ENCODE results near the gene ANKRD13B. TPM values are rescaled to one million over a fixed set of nuclear protein-coding genes. Genes with fewer than 3 reads are reported as not detected.

The ANKRD13B gene
- total and polyA plus RNA-seq, 9 donors: 8.1 to 17.6 (median 13.8) TPM

DNA sequence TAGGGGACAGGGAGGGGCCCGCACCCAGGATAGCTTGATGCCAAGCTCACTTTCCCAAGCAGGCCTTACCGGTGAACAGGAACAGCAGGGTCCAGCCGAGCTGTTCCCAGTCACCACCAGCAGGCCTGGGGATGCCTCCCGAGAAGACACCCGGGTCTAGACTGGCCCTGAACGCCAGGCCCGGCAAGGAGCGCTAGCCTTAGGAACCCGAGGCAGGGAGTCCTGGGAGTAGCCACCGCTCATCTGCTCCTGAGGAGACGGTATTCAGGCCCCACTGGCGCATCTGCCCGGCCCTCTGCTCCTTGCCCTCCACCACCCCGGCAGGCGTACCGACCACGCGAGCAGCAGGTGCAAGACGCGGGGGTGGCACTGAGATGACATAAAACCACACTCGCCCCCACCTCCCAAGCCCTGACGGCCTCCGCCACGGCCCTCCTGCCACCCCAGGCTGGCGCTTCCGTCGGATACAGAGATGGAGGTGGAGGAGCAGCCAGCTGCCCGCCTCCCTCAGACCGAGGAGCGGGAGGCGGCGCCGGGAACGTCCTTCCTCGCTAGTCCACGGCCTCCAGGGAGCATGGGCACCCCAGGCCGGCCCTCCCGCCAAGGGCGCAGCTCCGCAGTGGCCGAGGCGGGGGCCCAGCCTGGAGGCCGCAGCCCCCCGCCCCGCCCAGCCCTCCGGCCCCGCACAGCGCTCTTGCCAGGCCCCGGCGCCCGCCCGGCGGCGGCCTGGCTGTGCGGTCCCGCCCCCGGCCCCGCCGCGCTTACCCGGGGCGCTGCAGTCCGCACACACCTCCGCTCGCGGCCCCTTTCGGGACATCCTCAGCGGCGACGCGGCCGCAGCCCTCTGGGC, 4.1 kb upstream of the ANKRD13B start:
- under 1% methylated on average over 61 of the region's 72 CpGs for WGBS (ENCODE audit: insufficient coverage)
- peak; percentile 45 for DNase-seq
- H3K36me3 ChIP-seq (ENCODE audit: control insufficient read depth, insufficient read depth, low read length): peaks cover 12% of the 10 kb centered on the region

GRCh38 chr17:29589524-29590410, 3.2 kb upstream of the ANKRD13B start, which contains the start of gene GIT1:
GIT1 (minus strand) TSS chr17:29589648; CDS start chr17:29589378, 270 bp downstream.
- H3K27me3 ChIP-seq (ENCODE audit: control insufficient read depth, insufficient read depth, low read length): peaks cover 8% of the 10 kb centered on the region
- no peaks in the 10 kb centered on the region for H3K9me3 ChIP-seq (replicated peaks; ENCODE audit: control insufficient read depth, low read depth, low read length)
- peaks cover 78% of the 10 kb centered on the region for H3K4me1 ChIP-seq (ENCODE audit: control insufficient read depth, insufficient read depth, low read length)
- H3K27ac ChIP-seq (ENCODE audit: low read length): peak within 1 kb of the TSS; percentile 89
- peak; percentile 96 for DNase-seq
- WGBS (ENCODE audit: insufficient coverage): 1% methylated on average over 51 of the region's 70 CpGs
- peak within 1 kb of the TSS; percentile 67 for H3K4me3 ChIP-seq (ENCODE audit: low read length)
- peaks cover 8% of the 10 kb centered on the region for H3K36me3 ChIP-seq (ENCODE audit: control insufficient read depth, insufficient read depth, low read length)

More for the DNA sequence above, 4.1 kb upstream of the ANKRD13B start:
- Histone ChIP-seq H3K4me1 (ENCODE audit: control insufficient read depth, insufficient read depth, low read length) (peaks cover 78% of the 10 kb centered on the region), H3K9me3 (replicated peaks; ENCODE audit: control insufficient read depth, low read depth, low read length) (no peaks in the 10 kb centered on the region), H3K4me3 (ENCODE audit: low read length) (peak overlapping the region; percentile 67), H3K27me3 (ENCODE audit: control insufficient read depth, insufficient read depth, low read length) (peaks cover 2% of the 10 kb centered on the region), H3K27ac (ENCODE audit: low read length) (peak overlapping the region; percentile 82)

- WGBS (ENCODE audit: insufficient coverage): 14% methylated on average over 10 of the region's 30 CpGs
- H3K9me3 ChIP-seq (replicated peaks; ENCODE audit: control insufficient read depth, low read depth, low read length): no peaks in the 10 kb centered on the region
- H3K4me3 ChIP-seq (ENCODE audit: low read length): peak overlapping the region; percentile 54
- peaks cover 5% of the 10 kb centered on the region for H3K36me3 ChIP-seq (ENCODE audit: control insufficient read depth, insufficient read depth, low read length)
- peaks cover 77% of the 10 kb centered on the region for H3K4me1 ChIP-seq (ENCODE audit: control insufficient read depth, insufficient read depth, low read length)
- no peak for DNase-seq
- peaks cover 8% of the 10 kb centered on the region for H3K27me3 ChIP-seq (ENCODE audit: control insufficient read depth, insufficient read depth, low read length)
- H3K27ac ChIP-seq (ENCODE audit: low read length): peak overlapping the region; percentile 89
Observed at GRCh38 chr17:29590411-29591145, 2.4 kb upstream of the ANKRD13B start.

- peaks cover 4% of the 10 kb centered on the region for H3K36me3 ChIP-seq (ENCODE audit: control insufficient read depth, insufficient read depth, low read length)
- peaks cover 8% of the 10 kb centered on the region for H3K27me3 ChIP-seq (ENCODE audit: control insufficient read depth, insufficient read depth, low read length)
- H3K4me1 ChIP-seq (ENCODE audit: control insufficient read depth, insufficient read depth, low read length): peaks cover 79% of the 10 kb centered on the region
- H3K4me3 ChIP-seq (ENCODE audit: low read length): peak overlapping the region; percentile 54
- WGBS (ENCODE audit: insufficient coverage): 0% methylated on average over 15 of the region's 31 CpGs
- H3K27ac ChIP-seq (ENCODE audit: low read length): peak overlapping the region; percentile 89
- no peaks in the 10 kb centered on the region for H3K9me3 ChIP-seq (replicated peaks; ENCODE audit: control insufficient read depth, low read depth, low read length)
- DNase-seq: peak; percentile 85
Observed at GRCh38 chr17:29591146-29591736, 1.7 kb upstream of the ANKRD13B start.

DNA sequence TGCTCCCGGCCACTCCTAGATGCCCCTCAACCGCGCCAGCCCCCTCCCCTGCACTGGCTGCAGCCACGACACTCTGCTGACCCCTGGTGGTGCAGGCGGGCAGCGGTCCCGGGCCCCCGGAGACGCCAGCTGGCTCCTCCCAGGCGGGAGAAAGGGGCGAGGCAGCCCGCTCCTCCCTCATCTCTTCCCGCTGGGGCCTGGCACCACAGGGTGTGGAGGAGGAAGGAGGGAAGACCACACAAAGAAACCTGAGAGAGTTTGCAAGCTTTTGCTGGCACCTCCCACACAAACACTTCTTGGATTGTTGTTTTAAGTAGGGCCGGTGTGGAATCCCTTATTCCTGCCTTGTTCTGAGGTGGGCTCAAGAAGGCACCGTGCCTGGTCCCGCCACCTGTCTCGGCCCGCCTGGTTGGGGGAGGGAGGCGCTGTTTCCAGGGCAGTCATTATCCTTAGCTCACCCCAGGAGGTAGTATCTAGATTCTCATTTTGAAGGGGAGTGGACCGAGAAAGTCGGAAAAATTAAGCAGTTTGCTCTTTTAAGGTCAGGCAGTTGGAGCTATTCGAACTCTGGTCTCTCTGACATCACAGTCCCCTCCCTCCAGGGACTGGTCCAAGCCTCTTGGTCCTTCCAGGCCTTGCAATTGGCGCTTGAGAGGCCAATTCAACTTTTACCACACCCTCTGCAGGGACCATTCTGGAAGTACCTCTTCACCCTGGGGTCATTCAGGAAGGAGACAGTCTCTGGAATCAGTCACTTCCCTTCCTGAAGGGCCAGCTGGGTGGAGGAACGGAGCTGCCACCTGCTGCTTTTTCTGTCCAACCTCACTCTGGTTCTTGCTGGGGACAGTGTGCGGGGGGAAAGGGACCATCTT, 959 bp upstream of the ANKRD13B start:
- no peaks in the 10 kb centered on the region for H3K9me3 ChIP-seq (replicated peaks; ENCODE audit: control insufficient read depth, low read depth, low read length)
- 5% methylated on average over 11 of the region's 25 CpGs for WGBS (ENCODE audit: insufficient coverage)
- H3K4me3 ChIP-seq (ENCODE audit: low read length): peak overlapping the region; percentile 54
- H3K27me3 ChIP-seq (ENCODE audit: control insufficient read depth, insufficient read depth, low read length): peaks cover 8% of the 10 kb centered on the region
- peaks cover 81% of the 10 kb centered on the region for H3K4me1 ChIP-seq (ENCODE audit: control insufficient read depth, insufficient read depth, low read length)
- H3K36me3 ChIP-seq (ENCODE audit: control insufficient read depth, insufficient read depth, low read length): peaks cover under 1% of the 10 kb centered on the region
- peak; percentile 93 for DNase-seq
- peak overlapping the region; percentile 89 for H3K27ac ChIP-seq (ENCODE audit: low read length)

GRCh38 chr17:29593591-29594518, 923 bp downstream of the ANKRD13B start:
- DNase-seq: no peak
- no peaks in the 10 kb centered on the region for H3K9me3 ChIP-seq (replicated peaks; ENCODE audit: control insufficient read depth, low read depth, low read length)
- H3K27ac ChIP-seq (ENCODE audit: low read length): no peak overlapping the region
- peak overlapping the region; percentile 58 for H3K4me3 ChIP-seq (ENCODE audit: low read length)
- 5% methylated on average over 57 of the region's 64 CpGs for WGBS (ENCODE audit: insufficient coverage)
- H3K4me1 ChIP-seq (ENCODE audit: control insufficient read depth, insufficient read depth, low read length): peaks cover 73% of the 10 kb centered on the region
- peaks cover 8% of the 10 kb centered on the region for H3K27me3 ChIP-seq (ENCODE audit: control insufficient read depth, insufficient read depth, low read length)
- H3K36me3 ChIP-seq (ENCODE audit: control insufficient read depth, insufficient read depth, low read length): no peaks in the 10 kb centered on the region

GRCh38 chr17:29594519-29595090, 1.7 kb downstream of the ANKRD13B start:
- Histone ChIP-seq H3K4me1 (ENCODE audit: control insufficient read depth, insufficient read depth, low read length) (peaks cover 73% of the 10 kb centered on the region), H3K4me3 (ENCODE audit: low read length) (peak overlapping the region; percentile 58), H3K27ac (ENCODE audit: low read length) (no peak overlapping the region), H3K27me3 (ENCODE audit: control insufficient read depth, insufficient read depth, low read length) (peaks cover 8% of the 10 kb centered on the region), H3K36me3 (ENCODE audit: control insufficient read depth, insufficient read depth, low read length) (no peaks in the 10 kb centered on the region), H3K9me3 (replicated peaks; ENCODE audit: control insufficient read depth, low read depth, low read length) (no peaks in the 10 kb centered on the region)
- WGBS (ENCODE audit: insufficient coverage): 90% methylated on average over 10 of the region's 11 CpGs
- DNase-seq: no peak

Measured in muscle of leg (tissue), 11 donors.